M059J (cell line): Measurements from ENCODE around the gene ZG16B. TPM values are rescaled to one million over a fixed set of nuclear protein-coding genes. Genes with fewer than 3 reads are reported as not detected.

Source experiments
- DNase-seq: peaks from one replicate; pipeline ENCODE4 v3.0.0-alpha.2; 2012; ENCODE audit warnings: low read depth
- total RNA-seq: library from RNA; depleted of rRNA; stranded (reverse); fragments of >200 nt; shearing (Covaris generic); gene quantifications from 2 replicates; pipeline ENCODE4 v1.2.3, GENCODE V29; 2014; rRNA removed

Gene ZG16B
- total RNA-seq, 1 experiment from 2014 or later, result 0.12 TPM

- DNase-seq, result no peak
These were observed 37.5 kb downstream of the ZG16B start for GRCh38 chr16:2867661-2867986.

GRCh38 chr16:2867987-2868789 is 38.1 kb downstream of the ZG16B start:
- peak; percentile 94 for DNase-seq

GRCh38 chr16:2871926-2872325 is 41.8 kb downstream of the ZG16B start:
- DNase-seq, result no peak

- no peak for DNase-seq
These were observed 44.2 kb downstream of the ZG16B start for GRCh38 chr16:2874032-2874911.

GRCh38 chr16:2874912-2875362 is 44.8 kb downstream of the ZG16B start:
- peak; percentile 69 for DNase-seq

GRCh38 chr16:2879854-2880508 is 49.9 kb downstream of the ZG16B start:
- no peak for DNase-seq

Other genes starting within 250 kb of the ZG16B start
- gene KCTD5, start 147.8 kb upstream of the ZG16B start, total RNA-seq, result 56.3 and 83.9 TPM in 2 replicates
- gene PRSS27, start 110.1 kb upstream of the ZG16B start, total RNA-seq, result 0.17 TPM in 1 of 2 replicates, not detected in the other
- 27.9 and 49.9 TPM in 2 replicates for gene SRRM2, start 77.7 kb upstream of the ZG16B start, total RNA-seq
- 351 and 758 TPM in 2 replicates for gene ELOB, start 53.0 kb upstream of the ZG16B start, total RNA-seq
- gene PRSS33, start 42.7 kb upstream of the ZG16B start, total RNA-seq, result not detected in 2 replicates
- not detected in 2 replicates for gene PRSS41, start 31.8 kb upstream of the ZG16B start, total RNA-seq
- gene PRSS21, start 13.1 kb upstream of the ZG16B start, total RNA-seq, result not detected in 2 replicates
- gene PRSS22, start 27.9 kb downstream of the ZG16B start, total RNA-seq, result not detected in 2 replicates
- 97.4 and 112 TPM in 2 replicates for gene FLYWCH2, start 52.9 kb downstream of the ZG16B start, total RNA-seq
- gene FLYWCH1, start 81.6 kb downstream of the ZG16B start, total RNA-seq, result 27.0 and 34.0 TPM in 2 replicates
- gene KREMEN2, start 134.0 kb downstream of the ZG16B start, total RNA-seq, result 2.1 and 6.3 TPM in 2 replicates
- gene PAQR4, start 139.0 kb downstream of the ZG16B start, total RNA-seq, result 24.0 and 38.7 TPM in 2 replicates
- 47.4 and 57.5 TPM in 2 replicates for gene PKMYT1, start 150.1 kb downstream of the ZG16B start, total RNA-seq
- not detected in 2 replicates for gene CLDN9, start 182.6 kb downstream of the ZG16B start, total RNA-seq
- gene CLDN6, start 187.9 kb downstream of the ZG16B start, total RNA-seq, result 0.27 and 0.34 TPM in 2 replicates
- gene TNFRSF12A, start 190.1 kb downstream of the ZG16B start, total RNA-seq, result 662 and 743 TPM in 2 replicates
- 28.1 and 47.8 TPM in 2 replicates for gene HCFC1R1, start 193.6 kb downstream of the ZG16B start, total RNA-seq
- gene THOC6, start 193.7 kb downstream of the ZG16B start, total RNA-seq, result 29.9 and 31.7 TPM in 2 replicates
- gene BICDL2, start 206.6 kb downstream of the ZG16B start, total RNA-seq, result not detected in 2 replicates
- gene MMP25, start 216.3 kb downstream of the ZG16B start, total RNA-seq, result 0.02 TPM in 1 of 2 replicates, not detected in the other
- gene IL32, start 235.3 kb downstream of the ZG16B start, total RNA-seq, result 51.5 and 62.5 TPM in 2 replicates